HG03442 (cell line): Measurements from ENCODE around the gene XBP1.
"Not testable (repeated sequence)": the region's sequence is repeated elsewhere in the genome, so short reads cannot be mapped to it uniquely, and the experiment has no call there.

ENCODE experiments used
- ATAC-seq: cut with Tn5 transposase; IDR thresholded peaks from one replicate; pipeline ENCODE4 v1.9.1; 2021; ENCODE audit warnings: mild to moderate bottlenecking, moderate library complexity; ENCODE audit not compliant: unreplicated experiment

XBP1 gene

DNA sequence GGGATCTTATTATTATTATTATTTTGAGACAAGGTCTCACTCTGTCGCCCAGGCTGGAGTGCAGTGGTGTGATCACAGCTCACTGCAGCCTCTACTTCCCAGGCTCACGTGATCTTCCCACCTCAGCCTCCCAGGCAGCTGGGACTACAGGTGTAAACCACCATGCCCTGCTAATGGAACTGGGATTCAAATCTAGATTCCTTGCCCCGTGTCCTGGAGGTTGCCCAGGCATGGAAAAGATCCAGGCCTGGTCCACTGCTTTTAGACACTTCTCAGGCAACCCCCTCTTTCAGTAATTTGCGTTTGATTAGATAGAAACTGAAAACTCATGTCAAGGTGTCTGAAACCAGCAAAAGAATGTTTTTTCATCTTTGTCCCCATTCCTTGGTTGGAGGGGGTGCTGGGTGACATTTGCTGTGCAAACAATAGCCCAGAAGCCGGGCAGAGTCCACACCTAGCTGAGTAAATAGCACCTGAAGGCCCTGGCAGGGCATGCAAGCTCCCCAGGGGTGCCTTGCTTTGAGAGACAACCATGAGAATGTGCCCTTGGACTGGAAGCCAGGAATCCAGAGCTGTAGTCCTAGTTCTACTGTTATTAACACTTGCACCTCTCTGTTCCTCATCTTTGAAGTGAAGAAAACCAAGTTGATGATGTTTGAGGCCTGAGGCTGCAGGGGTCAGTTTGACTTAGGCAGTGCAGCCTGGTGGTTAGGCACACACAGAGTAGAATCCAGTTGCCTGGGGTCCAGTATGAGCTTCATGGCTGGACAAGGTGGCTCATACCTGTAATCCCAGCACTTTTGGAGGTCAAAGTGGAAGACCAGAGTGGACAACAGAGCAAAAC, 19.1 kb upstream of the XBP1 start:
- ATAC-seq, result no peak

DNA sequence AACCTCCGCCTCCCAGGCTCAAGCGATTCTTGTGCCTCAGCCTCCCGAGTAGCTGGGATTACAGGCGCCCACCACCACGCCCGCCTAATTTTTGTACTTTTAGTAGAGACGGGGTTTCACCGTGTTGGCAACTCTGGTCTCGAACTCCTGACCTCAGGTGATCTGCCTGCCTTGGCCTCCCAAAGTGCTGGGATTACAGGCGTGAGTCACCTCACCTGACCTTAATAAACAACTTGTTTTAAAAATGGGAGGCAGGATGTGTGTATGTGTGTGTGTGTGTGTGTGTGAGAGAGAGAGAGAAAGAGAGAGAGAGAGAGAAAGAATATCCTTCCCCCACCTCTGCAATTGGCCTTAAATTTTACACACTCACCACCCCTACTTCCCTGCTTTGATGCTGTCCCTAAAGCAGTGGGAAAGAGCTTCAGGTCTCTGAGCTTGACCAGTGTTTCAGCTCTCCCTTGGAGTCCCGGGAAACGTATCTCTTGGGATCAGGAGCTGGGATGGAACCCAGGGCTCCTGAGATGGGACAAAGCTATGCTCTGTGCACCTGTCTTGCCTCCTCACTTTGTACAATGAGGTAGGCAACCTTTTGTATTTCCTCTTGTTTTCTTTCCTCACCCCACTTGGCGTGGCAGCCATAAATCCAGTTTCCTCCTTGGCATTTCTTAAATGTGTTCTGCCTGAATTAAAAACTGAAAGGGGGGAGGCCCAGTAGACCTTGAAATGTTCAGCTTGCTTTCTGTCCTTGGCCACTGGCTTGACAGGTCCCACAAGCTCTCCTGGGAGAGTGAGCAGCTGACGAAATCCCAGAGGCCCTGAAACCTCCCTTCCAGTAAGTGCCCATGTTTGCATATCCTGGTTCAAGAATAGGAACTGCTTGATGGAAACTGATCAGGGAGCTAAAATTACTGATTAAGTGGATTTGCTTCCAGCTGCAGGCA, 17.8 kb upstream of the XBP1 start:
- ATAC-seq, result no peak

DNA sequence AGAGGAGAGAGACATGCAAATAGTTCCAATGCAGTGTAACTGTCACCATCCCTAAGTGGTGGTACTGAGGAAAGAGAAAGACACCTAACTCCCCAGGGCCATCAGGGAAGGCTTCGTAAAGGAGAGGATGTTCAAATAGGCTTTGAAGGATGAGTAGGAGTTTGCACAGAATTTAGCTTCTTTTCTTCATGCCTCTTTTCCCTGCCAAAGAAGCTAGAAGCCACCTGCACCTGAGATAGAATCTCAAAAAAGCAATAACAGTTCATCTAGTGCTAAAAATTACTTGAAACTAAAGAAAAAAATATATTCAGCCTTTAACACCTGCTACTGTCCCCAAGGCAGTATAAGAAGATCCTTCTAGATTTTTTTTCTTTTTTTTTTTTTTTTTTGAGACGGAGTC, 16.7 kb upstream of the XBP1 start:
- no peak for ATAC-seq

DNA sequence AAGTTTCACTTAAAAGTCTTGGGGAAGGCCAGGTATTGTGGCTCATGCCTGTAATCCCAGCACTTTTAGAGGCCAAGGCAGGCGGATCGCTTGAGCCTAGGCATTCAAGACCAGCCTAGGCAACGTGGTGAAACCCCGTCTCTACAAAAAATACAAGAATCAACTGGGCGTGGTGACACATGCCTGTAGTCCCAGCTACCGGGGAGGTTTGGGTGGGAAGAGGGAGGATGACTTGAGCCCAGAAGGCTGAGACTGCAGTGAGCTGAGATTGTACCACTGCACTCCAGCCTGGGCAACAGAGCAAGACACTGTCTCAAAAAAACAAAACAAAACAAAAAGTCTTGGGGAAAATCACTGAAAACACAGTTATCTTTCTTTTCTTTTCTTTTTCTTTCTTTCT, 15.4 kb upstream of the XBP1 start:
- ATAC-seq, result no peak

DNA sequence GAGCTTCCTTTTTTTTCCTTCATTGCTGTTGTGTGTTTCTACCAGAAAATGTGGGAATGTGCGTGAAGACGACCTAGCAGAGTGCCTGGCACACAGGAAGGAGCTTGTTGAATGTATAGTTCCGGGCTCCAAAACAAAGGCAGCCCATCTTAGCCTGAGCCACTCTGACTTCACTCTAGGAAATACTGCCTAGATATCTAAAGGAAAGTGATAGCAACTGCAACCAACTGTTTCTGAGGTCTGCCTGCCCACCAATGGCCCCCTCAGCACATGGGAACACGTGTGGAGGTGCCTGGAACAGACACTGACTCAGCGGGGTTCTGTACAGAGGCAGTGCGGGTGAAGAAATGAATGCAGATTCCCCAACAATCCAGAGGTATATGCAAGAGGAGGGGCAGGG, 14.7 kb upstream of the XBP1 start:
- no peak for ATAC-seq

DNA sequence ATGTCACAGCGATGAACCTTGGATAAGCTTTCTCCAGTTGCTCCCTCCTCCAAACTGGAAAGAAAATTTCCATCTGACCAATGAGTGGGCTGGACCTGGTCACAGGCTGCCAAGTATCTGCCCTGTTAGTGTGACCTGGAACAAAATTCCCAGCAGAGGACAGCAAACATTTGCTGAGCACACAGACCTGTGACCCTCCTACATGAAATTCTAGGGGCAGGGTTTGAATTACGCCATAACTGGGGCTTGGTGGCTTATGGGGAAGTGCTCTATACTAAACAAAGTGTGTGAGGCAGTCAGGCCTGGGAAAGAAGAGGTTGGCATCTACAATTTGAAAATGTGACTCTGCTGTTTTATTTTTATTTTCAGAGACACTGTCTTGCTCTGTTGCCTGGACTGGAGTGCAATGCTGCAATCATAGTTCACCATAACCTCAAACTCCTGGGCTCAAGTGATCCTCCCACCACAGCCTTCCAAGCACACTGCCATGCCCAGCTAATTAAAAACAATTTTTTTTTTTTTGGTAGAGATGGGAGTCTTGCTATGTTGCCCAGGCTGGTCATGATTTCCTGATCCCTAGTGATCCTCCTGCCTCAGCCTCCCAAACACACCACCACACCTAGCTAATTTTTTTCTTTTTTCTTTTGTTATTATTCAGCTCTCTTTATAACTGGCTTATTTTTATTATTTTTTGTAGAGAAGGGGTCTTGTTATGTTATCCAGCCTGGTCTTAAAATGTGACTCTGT, 13.6 kb upstream of the XBP1 start:
- no peak for ATAC-seq

DNA sequence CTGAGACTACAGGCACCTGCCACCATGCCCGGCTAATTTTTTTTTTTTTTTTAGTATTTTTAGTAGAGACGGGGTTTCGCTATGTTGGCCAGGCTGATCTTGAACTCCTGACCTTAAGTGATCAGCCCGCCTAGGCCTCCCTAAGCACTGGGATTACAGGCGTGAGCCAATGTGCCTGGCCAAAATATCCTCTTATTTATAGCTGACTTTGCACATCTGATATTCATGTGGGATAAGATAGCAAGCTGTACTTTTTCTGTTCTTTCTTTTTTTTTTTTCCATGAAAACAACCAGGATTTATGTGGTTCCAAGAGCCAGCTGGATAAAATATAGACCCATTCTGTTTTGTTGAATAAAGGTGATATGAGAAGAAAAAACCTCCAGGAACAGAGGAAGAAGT, 12.1 kb upstream of the XBP1 start:
- ATAC-seq, result no peak

DNA sequence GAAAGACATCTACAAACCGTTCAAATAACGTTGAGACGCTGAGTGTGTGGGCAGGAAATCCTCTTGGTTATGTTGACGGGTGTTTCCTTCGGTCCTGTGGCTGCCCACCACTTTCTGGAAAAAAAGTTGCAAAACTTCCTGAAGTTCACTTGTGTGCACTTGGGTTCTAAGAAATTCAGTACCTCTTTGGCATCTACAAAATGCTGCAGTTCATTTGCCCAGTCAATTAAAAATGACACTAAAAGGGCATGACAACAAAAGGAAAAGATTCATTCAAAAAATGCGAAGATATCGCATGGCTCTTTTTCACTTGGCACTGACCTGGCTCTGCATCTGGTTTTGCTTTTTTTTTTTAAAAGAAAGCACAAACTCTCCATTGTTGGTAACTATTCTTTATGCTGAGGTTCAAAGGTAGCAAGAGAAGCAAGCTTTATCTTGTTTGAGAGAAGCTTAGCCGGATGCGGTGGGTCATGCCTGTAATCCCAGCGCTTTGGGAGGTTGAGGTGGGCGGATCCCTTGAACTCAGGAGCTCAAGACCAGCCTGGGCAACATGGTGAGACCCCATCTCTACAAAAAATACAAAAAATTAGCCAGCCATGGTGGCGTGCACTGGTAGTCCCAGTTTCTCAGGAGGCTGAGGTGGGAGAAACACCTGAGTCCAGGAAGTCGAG, 10.6 kb upstream of the XBP1 start:
- no peak for ATAC-seq

DNA sequence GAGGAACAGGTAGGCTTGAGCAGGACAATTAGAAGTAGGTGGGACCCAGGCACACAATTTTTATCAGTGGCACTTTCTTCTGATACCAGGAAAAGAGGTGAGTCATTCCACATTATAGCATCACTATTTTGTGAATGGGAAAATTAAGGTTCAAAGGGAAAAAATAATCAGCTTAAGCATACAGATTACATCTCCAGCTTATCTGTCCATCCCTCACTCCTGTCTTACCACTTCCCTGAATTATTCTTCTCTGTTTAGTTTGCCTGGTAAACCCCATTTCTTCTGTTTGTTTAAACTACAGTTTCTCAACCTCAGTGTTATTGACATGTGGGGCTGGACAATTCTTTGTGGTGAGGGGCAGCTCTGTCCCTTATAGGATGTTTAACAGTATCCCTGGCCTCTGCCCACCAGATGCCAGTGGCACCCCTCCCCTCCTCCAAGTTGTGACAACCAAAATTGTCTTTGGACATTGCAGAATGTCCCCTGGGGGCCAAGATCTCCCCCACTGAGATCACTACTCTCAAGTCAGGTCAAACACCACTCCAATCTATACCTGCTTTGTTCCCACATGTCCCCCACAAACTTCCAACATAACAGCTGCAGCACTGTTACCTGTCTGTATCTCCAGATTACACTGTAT, 8.5 kb upstream of the XBP1 start:
- no peak for ATAC-seq

DNA sequence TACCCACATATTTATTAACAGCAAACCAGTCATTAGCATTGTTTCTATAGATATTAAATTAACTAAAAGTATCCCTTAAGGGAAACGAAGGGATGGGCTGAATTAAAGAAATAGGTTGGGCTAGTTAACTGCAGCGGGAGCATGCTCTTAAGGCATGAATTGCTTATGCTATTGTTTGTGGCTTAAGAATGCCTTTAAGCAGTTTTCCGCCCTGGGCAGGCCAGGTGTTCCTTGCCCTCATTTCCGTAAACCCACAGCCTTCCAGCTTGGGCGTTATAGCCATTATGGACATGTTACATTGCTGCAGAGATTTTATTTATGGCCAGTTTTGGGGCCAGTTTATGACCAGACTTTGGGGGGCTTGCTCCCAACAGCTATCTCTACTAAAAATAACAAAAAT, 5.1 kb upstream of the XBP1 start:
- not testable (repeated sequence) for ATAC-seq

DNA sequence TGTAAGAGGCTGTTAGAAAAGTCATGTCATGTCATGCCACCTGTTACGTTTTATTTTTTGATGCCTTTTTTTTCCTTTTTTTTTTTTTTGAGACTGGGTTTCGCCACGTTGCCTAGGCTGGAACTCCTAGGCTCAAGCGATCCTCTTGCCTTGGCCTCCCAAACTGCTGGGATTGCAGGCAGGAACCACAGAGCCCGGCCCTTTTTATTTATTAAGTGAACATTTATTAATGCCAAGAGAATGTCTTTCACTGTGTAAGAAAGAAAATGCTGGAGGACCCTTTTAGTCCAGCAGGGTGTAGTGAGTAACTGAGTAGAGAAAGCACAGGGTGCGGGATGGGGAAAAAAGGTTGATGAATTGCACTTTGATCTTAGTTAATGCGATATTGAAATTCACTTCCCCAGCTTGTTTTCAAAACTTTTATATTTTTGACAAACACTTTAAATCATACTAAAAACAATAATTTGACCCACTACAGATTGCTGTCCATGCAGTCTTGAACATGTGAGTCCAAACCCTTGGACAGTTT, 2.3 kb upstream of the XBP1 start:
- ATAC-seq, result no peak

DNA sequence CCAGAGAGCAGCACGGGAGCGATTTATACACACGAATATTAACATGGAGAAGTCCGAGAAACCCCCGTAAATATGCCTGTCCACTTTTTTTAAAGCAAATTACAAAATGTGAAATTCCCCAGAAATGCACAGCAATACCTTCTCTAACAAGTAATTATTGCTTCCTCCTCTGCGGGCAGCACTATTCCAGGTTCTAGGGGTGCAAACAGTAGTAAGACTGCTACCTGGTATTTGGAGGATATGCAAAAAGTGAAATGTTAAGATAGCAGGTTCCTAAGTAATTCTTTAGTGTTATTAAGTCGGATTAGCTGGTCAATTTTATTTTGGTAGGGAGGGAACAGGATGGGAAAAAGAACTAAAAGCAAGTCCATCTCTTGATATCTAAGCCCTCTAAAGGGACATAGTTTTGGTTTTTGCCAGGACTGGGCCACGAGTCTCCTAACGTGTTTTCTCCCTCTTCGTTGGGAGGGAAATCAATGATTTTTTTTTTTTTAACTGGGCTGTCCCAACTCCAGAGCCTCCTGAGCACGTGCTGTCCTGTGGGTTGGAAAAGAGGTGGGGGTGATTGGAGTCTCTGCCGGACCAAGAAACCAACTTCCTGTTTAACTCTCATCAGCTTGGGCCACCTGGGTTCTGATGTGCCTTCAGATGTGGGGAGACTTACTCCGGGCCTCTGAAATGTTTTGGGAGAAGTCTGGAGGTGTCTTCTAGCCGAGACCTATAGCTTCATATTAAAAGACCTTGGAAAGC, 1.7 kb upstream of the XBP1 start:
- no peak for ATAC-seq

DNA sequence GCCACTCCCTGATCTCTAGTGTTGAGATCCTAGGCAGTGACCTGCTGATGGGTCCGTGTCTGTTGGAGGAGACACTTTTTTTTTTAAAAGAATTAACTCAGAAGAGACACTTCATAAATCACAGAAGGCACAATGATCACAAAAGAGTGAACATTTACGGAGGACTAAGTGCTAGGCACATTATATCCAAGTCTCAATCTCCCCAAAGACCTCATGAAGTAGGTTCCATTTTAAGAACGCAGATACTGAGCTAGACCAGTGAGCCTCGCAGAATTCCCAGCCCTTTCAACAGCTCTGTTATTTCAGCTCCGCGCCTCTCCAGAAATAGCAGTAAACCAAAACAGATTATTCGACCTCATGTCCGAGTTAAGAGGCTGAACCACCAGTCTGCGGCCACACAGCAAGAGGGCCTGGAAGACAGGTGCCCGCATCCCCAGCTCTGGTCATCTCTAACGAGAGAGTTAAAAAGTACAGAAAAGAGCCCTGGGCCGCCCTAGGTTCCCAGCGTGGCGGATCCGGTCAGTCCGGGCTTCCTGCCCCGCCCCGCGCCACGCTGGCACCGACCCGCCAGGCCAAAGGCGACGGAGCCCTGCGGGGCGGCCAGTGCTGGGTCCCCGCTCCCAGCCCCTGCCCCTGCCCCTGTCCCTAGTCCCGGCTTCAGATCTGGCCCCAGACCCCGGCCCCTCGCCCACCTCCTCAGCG, 612 bp downstream of the XBP1 start:
- ATAC-seq, result peak; percentile 30

DNA sequence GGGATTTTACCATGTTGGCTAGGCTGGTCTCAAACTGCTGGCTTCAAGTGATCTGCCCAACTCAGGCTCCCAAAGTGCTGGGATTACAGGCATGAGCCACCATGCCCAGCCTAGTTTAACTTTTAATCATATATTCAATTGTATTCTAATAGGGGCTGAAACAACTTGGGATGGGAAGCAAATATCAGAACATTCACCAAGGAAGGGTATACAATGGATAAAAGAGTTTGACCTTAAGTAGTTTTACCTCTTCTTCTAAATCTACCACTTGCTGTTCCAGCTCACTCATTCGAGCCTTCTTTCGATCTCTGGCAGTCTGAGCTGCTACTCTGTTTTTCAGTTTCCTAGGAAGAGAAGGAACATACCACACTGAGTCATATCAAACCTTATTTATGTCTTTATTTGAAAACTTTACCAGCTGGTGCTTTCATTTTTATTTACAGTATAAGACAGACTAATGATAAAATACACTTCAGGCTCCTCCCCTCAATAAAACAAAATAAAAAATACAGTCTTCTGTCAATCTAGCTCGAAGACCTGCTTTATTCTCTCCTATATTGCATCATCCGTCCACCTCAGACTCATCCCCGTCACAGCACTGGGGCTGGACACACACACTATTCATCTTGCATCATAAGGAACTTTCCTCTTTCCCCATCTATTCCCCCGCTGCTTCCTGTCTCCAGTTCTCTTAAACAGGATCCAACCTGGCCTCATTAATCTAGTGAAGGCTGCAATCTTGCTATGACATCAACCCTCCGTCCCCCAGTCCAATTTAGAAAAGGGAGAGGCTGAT, 1.4 kb downstream of the XBP1 start:
- ATAC-seq, result no peak

DNA sequence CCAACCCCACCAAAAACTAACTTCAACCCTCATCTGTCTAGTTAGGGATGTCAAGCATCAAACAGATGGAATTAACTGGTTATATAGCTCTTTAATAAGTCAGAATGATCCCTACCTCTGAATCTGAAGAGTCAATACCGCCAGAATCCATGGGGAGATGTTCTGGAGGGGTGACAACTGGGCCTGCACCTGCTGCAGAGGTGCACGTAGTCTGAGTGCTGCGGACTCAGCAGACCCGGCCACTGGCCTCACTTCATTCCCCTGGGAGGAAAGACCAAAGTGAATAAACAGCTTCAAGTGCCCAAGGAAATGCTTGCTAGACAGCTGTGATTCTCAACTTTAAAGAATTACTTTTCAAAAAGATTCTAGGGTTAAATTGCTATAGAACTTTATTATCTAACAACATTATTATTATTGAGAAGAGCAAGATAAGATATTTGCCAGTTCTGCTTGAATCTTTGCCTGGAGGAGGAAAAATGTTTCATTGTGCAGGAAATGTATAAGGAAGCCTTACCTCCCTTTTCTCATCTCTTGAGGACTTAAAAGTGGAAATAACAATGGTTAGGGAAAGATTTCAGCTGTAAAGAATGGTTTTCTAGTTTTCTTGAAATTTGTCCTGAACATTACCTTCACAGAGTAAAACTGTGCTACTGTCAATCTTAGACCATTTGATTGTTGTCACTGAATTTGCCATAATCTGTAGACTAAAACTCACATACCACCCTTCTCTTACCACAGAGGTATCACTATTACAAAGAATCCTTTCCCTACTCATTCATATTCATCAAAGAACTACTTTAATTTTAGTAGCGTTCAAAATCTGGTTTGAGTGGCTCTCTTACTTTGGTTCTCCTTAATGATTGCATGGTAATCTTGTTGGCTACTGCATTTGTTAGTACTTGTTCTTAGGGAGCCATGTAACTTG, 4.2 kb downstream of the XBP1 start:
- ATAC-seq, result no peak

DNA sequence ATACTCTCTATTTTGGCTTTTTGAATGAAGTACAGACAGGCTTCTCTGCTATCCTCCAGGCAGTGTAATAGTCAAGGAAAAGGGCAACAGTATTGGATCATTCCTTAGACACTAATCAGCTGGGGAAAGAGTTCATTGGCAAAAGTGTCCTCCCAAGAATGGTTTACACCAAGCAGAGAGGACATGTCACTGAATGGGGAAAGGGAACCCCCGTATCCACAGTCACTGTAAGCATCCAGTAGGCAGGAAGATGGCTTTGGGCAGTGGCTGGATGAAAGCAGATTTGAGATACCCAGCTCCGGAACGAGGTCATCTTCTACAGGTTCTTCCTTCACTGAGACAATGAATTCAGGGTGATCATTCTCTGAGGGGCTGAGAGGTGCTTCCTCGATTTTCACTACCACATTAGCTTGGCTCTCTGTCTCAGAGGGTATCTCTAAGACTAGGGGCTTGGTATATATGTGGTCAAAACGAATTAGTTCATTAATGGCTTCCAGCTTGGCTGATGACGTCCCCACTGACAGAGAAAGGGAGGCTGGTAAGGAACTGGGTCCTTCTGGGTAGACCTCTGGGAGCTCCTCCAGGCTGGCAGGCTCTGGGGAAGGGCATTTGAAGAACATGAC, 5.2 kb downstream of the XBP1 start:
- no peak for ATAC-seq
